IMR-90 (cell line): ENCODE data around the gene SELENOT. TPM values are rescaled to one million over a fixed set of nuclear protein-coding genes. Genes with fewer than 3 reads are reported as not detected.

Source experiments
- ATAC-seq: fragments of 200-7000 bp; cut with Tn5 transposase; 2 replicates; pipeline ENCODE4 v1.9.1; 2020; ENCODE audit warnings: low read depth, mild to moderate bottlenecking, moderate library complexity
- BruUV-seq: library from RNA; stranded (reverse); fragments of 400-500 nt; replicated peaks from 2 replicates; lab custom pipeline; 2021; lab: Mats Ljungman, UMichigan
- CTCF ChIA-PET: fragments of 300-600 bp; formaldehyde crosslinking; extraction: SDS; loops from one replicate; lab custom pipeline; 2021; ENCODE audit warnings: antibody characterized with exemption; lab: Yijun Ruan, JAX
- POLR2A ChIA-PET: fragments of 300-600 bp; sonication (Branson Sonifier 250); formaldehyde crosslinking; loops from one replicate; lab custom pipeline; 2022; ENCODE audit warnings: antibody characterized with exemption; ENCODE audit not compliant: unreplicated experiment; lab: Charles Lee
- DNase-seq: peaks from one replicate; pipeline ENCODE4 v3.0.0; 2013
- H2AFZ ChIP-seq: replicated peaks from 2 replicates; pipeline ENCODE3; 2013; ENCODE audit warnings: low read length, mild to moderate bottlenecking; ENCODE audit not compliant: poor library complexity
- H2AK5ac ChIP-seq: 2 replicates; pipeline ENCODE4 v1.6.1; 2013; ENCODE audit warnings: low read depth, low read length, inconsistent platforms
- H2AK9ac ChIP-seq: replicated peaks from 2 replicates; pipeline ENCODE3; 2013; ENCODE audit warnings: mild to moderate bottlenecking, low read depth, low read length, moderate library complexity; ENCODE audit not compliant: poor library complexity
- H2BK120ac ChIP-seq: 2 replicates; pipeline ENCODE4 v1.6.1; 2013; ENCODE audit warnings: low read depth, low read length, inconsistent platforms
- H2BK15ac ChIP-seq: 3 replicates; pipeline ENCODE4 v1.6.1; 2013; ENCODE audit warnings: low read depth, low read length, inconsistent platforms
- H2BK20ac ChIP-seq: 2 replicates; pipeline ENCODE4 v1.6.1; 2013; ENCODE audit warnings: low read depth, mild to moderate bottlenecking, inconsistent platforms, low read length, moderate library complexity
- H2BK5ac ChIP-seq: 2 replicates; pipeline ENCODE4 v1.6.1; 2013; ENCODE audit warnings: mild to moderate bottlenecking, low read depth, low read length, inconsistent platforms; ENCODE audit not compliant: poor library complexity, severe bottlenecking
- H3K14ac ChIP-seq: replicated peaks from 2 replicates; pipeline ENCODE4 v1.6.1; 2013; ENCODE audit warnings: low read depth, low read length, inconsistent platforms
- H3K18ac ChIP-seq: 2 replicates; pipeline ENCODE4 v1.6.1; 2013; ENCODE audit warnings: low read depth, low read length, control low read depth
- H3K23ac ChIP-seq: 2 replicates; pipeline ENCODE4 v1.6.1; 2013; ENCODE audit warnings: low read depth, low read length, inconsistent platforms
- H3K27ac ChIP-seq: 2 replicates; pipeline ENCODE4 v1.5.1; 2013; ENCODE audit warnings: mild to moderate bottlenecking, control low read depth, low read length; ENCODE audit not compliant: insufficient read depth
- H3K27me3 ChIP-seq: 2 replicates; pipeline ENCODE4 v1.6.1; 2013; ENCODE audit warnings: low read length; ENCODE audit not compliant: control insufficient read depth, insufficient read depth
- H3K36me3 ChIP-seq: 2 replicates; pipeline ENCODE4 v1.6.1; 2013; ENCODE audit warnings: low read length, mixed read lengths; ENCODE audit not compliant: control insufficient read depth, insufficient read depth
- H3K4ac ChIP-seq: 2 replicates; pipeline ENCODE4 v1.6.1; 2013; ENCODE audit warnings: low read depth, low read length, inconsistent platforms
- H3K4me1 ChIP-seq: 2 replicates; pipeline ENCODE4 v1.6.1; 2013; ENCODE audit warnings: low read length, mixed read lengths; ENCODE audit not compliant: control insufficient read depth, insufficient read depth
- H3K4me2 ChIP-seq: 2 replicates; pipeline ENCODE4 v1.6.1; 2013; ENCODE audit warnings: low read depth, mild to moderate bottlenecking, control low read depth, low read length, moderate library complexity
- H3K4me3 ChIP-seq: 2 replicates; pipeline ENCODE4 v1.5.1; 2013; ENCODE audit warnings: low read depth, mild to moderate bottlenecking, control low read depth, low read length, moderate library complexity; ENCODE audit not compliant: insufficient read depth
- H3K56ac ChIP-seq: 2 replicates; pipeline ENCODE4 v1.6.1; 2013; ENCODE audit warnings: low read length, inconsistent platforms; ENCODE audit not compliant: insufficient read depth; ENCODE audit errors: extremely low read depth
- H3K79me1 ChIP-seq, 2 experiments: 2 replicates each; pipeline ENCODE4 v1.6.1; 2013; ENCODE audit warnings: low read length in 2 of 2, inconsistent platforms in 1 of 2, low read depth in 1 of 2
- H3K9ac ChIP-seq: 2 replicates; pipeline ENCODE4 v1.6.1; 2013; ENCODE audit warnings: low read depth, low read length, control low read depth
- H3K9me1 ChIP-seq: 2 replicates; pipeline ENCODE4 v1.6.1; 2013; ENCODE audit warnings: low read length, inconsistent platforms; ENCODE audit not compliant: insufficient read depth
- H3K9me3 ChIP-seq: 2 replicates; pipeline ENCODE4 v1.6.1; 2013; ENCODE audit warnings: low read length; ENCODE audit not compliant: control insufficient read depth, insufficient read depth
- H4K20me1 ChIP-seq: 2 replicates; pipeline ENCODE4 v1.6.1; 2013; ENCODE audit warnings: low read length, inconsistent platforms; ENCODE audit not compliant: insufficient read depth
- H4K5ac ChIP-seq: 2 replicates; pipeline ENCODE4 v1.6.1; 2013; ENCODE audit warnings: mild to moderate bottlenecking, low read depth, low read length, control low read depth
- H4K8ac ChIP-seq, 2 experiments: 2 replicates each; pipeline ENCODE4 v1.6.1; 2013; ENCODE audit warnings: low read depth in 2 of 2, low read length in 2 of 2, control low read depth in 1 of 2, inconsistent platforms in 1 of 2
- H4K91ac ChIP-seq: 2 replicates; pipeline ENCODE4 v1.6.1; 2013; ENCODE audit warnings: low read depth, low read length, inconsistent platforms; ENCODE audit not compliant: insufficient read depth
- MAFK ChIP-seq: IDR thresholded peaks from 2 replicates; pipeline ENCODE4 v1.6.1; 2012; ENCODE audit warnings: low read depth, low read length, improper control_type of control experiment
- RCOR1 ChIP-seq: IDR thresholded peaks from 2 replicates; pipeline ENCODE4 v1.6.1; 2012; ENCODE audit warnings: mild to moderate bottlenecking, low read length, improper control_type of control experiment; ENCODE audit not compliant: insufficient replicate concordance
- SMC3 ChIP-seq: fragments of 150-350 bp; IDR thresholded peaks from 2 replicates; pipeline ENCODE4 v1.6.1; 2016; ENCODE audit warnings: low read depth, mild to moderate bottlenecking, antibody characterized with exemption, low read length, moderate library complexity
- WGBS, 2 experiments: methylation state at CpG; one replicate each; pipeline versions ENCODE4 v1.1.5 to v1.1.7; 2013; ENCODE audit warnings: missing lambda C conversion rate in 2 of 2; ENCODE audit not compliant: insufficient read length in 1 of 2; ENCODE audit errors: extremely low coverage in 2 of 2; 5-methylcytosine and 5-hydroxymethylcytosine counted together
- dilution Hi-C: fragments of 300-500 bp; cut with HindIII; formaldehyde crosslinking; loops from one replicate; pipeline ENCODE4 v1.14.3; 2018; ENCODE audit warnings: low sequenced_read_pairs; ENCODE audit not compliant: unreplicated experiment
- in situ Hi-C: fragments of 300-500 bp; cut with MboI; formaldehyde crosslinking; loops from 3 replicates; pipeline ENCODE4 v1.14.3; 2019; ENCODE audit warnings: low sequenced_read_pairs, inconsistent platforms, mixed read lengths
- intact Hi-C: fragments of 100-400 bp; cut with micrococcal nuclease; formaldehyde crosslinking; loops from 2 replicates; pipeline ENCODE4 v1.10.0; 2022
- polyA plus RNA-seq, 3 experiments: library from polyadenylated mRNA; depleted of rRNA; stranded (reverse); fragments of >200 nt; gene quantifications; 2 replicates each; pipeline ENCODE4 v1.2.3, GENCODE V29; 2012; ENCODE audit warnings: low replicate concordance in 1 of 3
- total RNA-seq: library from RNA; depleted of rRNA; stranded (reverse); fragments of >200 nt; gene quantifications from 2 replicates; pipeline ENCODE4 v1.2.3, GENCODE V29; 2012

The SELENOT gene
- total and polyA plus RNA-seq, 2 of the 4 experiments (the other 2 are of a cell fraction) = 365 to 415 TPM

DNA sequence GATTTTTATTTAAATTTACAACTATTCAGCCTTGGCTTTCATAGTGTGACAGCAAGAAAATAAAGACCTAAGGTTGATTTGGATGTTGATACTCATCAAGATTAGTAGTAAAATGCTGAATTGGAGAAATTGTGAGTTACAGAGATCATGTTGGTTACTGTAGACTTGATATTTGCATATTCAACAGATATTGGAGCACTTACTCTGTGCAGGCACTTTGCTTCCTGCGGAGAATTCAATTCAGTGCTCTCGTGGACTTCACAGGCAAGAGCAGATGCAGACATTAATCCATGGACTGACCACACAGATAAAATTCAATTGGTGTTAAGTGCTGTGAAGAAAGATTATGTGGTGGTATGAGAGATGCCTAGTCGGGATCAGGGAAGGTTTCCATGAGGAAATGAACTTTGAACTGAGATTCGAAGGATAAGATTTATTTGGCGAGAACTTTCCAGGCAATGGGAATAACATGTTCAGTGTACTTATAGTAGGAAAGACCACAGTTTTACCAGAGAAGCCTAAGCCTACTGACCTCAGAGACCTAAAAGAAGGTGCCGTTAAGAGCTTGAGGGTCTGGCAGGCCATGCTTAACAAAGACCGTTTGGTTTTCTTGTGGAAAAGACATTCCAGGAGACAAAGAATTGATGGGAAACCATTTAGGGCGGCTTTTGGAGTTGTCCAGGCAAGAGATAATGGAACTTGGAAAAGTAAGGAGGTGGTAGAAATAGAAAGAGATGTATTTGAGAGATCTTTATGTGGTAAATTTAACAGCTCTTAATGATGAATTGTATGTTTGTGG is 4.3 kb downstream of the SELENOT start (continued):
- no peak for TF ChIP-seq RCOR1

DNA sequence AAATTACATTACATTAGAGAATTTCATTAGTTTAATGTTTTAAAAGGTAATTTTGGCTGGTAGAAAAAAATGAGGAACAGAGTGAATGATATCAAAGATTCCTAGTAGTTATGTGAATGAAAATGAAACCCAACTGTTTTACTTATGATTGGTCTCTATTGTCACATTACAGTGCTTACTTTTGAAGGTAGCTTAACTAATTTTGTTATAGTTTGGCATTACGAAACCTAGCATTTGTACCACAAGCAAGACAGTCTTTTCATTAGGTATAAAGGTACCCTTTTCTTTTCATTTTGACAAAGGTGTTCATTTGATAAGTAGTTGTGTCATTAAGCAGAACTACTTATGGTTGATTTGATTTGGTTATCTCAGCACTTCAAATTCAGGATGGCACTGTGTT is 6.9 kb downstream of the SELENOT start:
- Histone ChIP-seq H2BK5ac (no peak overlapping the region), H3K56ac (no peak overlapping the region), H3K27ac (no peak overlapping the region), H2AK9ac (no peak overlapping the region), H3K4me2 (no peak overlapping the region), H4K8ac (no peak overlapping the region), H3K36me3 (peaks cover 8% of the 10 kb centered on the region), H3K9me3 (no peaks in the 10 kb centered on the region), H2BK15ac (no peak overlapping the region), H3K23ac (no peak overlapping the region), H3K9ac (no peak overlapping the region), H3K4ac (no peak overlapping the region), H2AFZ (no peak overlapping the region), H3K79me1 (peaks cover 8 to 46% of the 10 kb centered on the region in 2 experiments; a peak in 2 of 4 replicates), H3K4me3 (no peak overlapping the region), H3K27me3 (no peaks in the 10 kb centered on the region), H4K91ac (no peak overlapping the region), H3K9me1 (no peaks in the 10 kb centered on the region; the same call in 1 of the 2 replicates), H2BK20ac (no peak overlapping the region), H2AK5ac (no peak overlapping the region), H4K5ac (no peak overlapping the region), H3K4me1 (no peaks in the 10 kb centered on the region), H3K18ac (no peak overlapping the region), H2BK120ac (no peak overlapping the region), H3K14ac (no peak overlapping the region), H4K20me1 (peaks cover 39% of the 10 kb centered on the region)
- no peak for TF ChIP-seq SMC3
- TF ChIP-seq MAFK = no peak
- CTCF ChIA-PET = no interaction called here
- in situ Hi-C loops = no loop called here
- POLR2A ChIA-PET = no interaction called here
- no peak for ATAC-seq
- intact Hi-C loops = no loop called here
- DNase-seq = no peak
- dilution Hi-C loops = no loop called here
- no CpG with 5 or more reads among the region's 1 CpG for WGBS, 2 experiments
- no TSS peak for BruUV-seq
